ENCODE results near the gene E4F1.

DNA sequence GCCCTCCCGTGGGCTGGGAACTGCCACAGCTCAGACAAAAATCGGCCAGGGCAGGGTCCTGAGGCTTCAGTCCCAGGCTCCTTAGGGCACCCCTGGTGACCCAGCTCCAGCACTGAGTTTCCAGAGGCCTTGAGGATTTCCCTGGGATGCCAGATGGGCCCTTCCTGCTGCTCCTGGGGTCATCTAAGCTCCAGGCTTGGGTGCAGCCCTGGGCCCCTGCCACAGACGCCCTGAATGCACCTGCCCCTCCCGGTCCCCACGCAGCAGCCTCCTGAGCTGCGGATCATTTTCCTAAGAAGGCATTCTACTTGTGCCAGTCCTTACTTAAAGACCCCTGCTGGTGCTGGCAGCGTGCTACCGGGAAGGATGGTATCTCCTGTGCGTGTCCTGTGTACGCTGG lies 50.5 kb downstream of the E4F1 start:
- TF ChIP-seq, protein P1, sequence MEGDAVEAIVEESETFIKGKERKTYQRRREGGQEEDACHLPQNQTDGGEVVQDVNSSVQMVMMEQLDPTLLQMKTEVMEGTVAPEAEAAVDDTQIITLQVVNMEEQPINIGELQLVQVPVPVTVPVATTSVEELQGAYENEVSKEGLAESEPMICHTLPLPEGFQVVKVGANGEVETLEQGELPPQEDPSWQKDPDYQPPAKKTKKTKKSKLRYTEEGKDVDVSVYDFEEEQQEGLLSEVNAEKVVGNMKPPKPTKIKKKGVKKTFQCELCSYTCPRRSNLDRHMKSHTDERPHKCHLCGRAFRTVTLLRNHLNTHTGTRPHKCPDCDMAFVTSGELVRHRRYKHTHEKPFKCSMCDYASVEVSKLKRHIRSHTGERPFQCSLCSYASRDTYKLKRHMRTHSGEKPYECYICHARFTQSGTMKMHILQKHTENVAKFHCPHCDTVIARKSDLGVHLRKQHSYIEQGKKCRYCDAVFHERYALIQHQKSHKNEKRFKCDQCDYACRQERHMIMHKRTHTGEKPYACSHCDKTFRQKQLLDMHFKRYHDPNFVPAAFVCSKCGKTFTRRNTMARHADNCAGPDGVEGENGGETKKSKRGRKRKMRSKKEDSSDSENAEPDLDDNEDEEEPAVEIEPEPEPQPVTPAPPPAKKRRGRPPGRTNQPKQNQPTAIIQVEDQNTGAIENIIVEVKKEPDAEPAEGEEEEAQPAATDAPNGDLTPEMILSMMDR (IDR thresholded peaks at IDR 0.05), result no peak
- TF ChIP-seq EZH2 (IDR thresholded peaks at IDR 0.05; ENCODE audit: borderline replicate concordance, insufficient read depth, low read depth, low read length, poor library complexity, severe bottlenecking), result no peak

Data from B cell (primary cell).